ENCODE measurements around the gene EED.

DNA sequence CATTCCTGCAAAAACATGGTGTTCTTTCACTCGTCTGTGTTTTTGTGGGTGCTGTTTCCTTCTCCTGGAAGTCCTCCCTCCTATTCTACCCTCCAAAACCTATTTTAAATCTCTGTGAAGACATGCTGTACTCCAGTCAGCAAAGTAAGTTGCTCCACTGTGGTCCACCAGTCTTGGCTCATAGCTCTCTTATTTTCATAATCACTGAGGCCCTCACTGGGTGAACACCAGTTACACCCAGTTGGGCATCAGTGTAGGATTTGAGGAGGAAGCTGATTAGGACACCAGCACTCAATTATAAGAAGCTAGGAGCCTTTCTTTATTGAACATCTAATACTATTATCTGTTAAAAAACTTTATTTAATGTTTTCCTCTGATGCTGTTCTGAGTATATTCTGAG, 23.9 kb upstream of the EED start:
- no peak for TF ChIP-seq EP300 (IDR thresholded peaks at IDR 0.05; ENCODE audit: borderline replicate concordance)
- no peak for TF ChIP-seq FOXM1 (IDR thresholded peaks at IDR 0.05; ENCODE audit: borderline replicate concordance, low read depth)
- TF ChIP-seq RAD21 (IDR thresholded peaks at IDR 0.05; ENCODE audit: low read depth): no peak
- no peak for TF ChIP-seq TEAD4 (IDR thresholded peaks at IDR 0.05)
